Muscle layer of duodenum (tissue), 2 donors: ENCODE measurements around the gene WDR35.
A peak's percentile ranks its signal among the peaks of the same experiment; 100 is the strongest.

Experiments used
- H3K27ac ChIP-seq: one replicate; pipeline ENCODE4 v1.7.0; 2013; ENCODE audit warnings: mild to moderate bottlenecking, low read length
- H3K27me3 ChIP-seq: one replicate; pipeline ENCODE4 v1.7.0; 2013; ENCODE audit warnings: low read depth, mild to moderate bottlenecking, control low read depth, low read length
- H3K36me3 ChIP-seq, 2 donors: one replicate each; pipeline ENCODE4 v1.7.0; 2013; ENCODE audit warnings: low read length in 2 of 2, control low read depth in 1 of 2, mild to moderate bottlenecking in 1 of 2; ENCODE audit not compliant: insufficient read depth in 2 of 2, control insufficient read depth in 1 of 2
- H3K4me1 ChIP-seq, 2 donors: one replicate each; pipeline ENCODE4 v1.7.0; 2013; ENCODE audit warnings: low read length in 2 of 2, mild to moderate bottlenecking in 2 of 2, control low read depth in 1 of 2, moderate library complexity in 1 of 2; ENCODE audit not compliant: insufficient read depth in 2 of 2, control insufficient read depth in 1 of 2
- H3K4me3 ChIP-seq, 2 donors: one replicate each; pipeline ENCODE4 v1.7.0; 2013; ENCODE audit warnings: low read length in 2 of 2, low read depth in 1 of 2, mild to moderate bottlenecking in 1 of 2
- H3K9me3 ChIP-seq, 2 donors: one replicate each; pipeline ENCODE4 v1.7.0; 2013; ENCODE audit warnings: low read length in 2 of 2, control low read depth in 1 of 2, mild to moderate bottlenecking in 1 of 2; ENCODE audit not compliant: control insufficient read depth in 1 of 2
- donor health status: healthy.

WDR35 gene

GRCh38 chr2:20008703-20009102 is 18.8 kb upstream of the WDR35 start:
- no peak overlapping the region for H3K27ac ChIP-seq

GRCh38 chr2:20005891-20006470 is 16.1 kb upstream of the WDR35 start:
- H3K4me1 ChIP-seq = no peaks in the 10 kb centered on the region
- H3K9me3 ChIP-seq = no peaks in the 10 kb centered on the region
- H3K36me3 ChIP-seq = no peaks in the 10 kb centered on the region
- no peak overlapping the region for H3K27ac ChIP-seq
- no peaks in the 10 kb centered on the region for H3K27me3 ChIP-seq
- no peak overlapping the region for H3K4me3 ChIP-seq

More at GRCh38 chr2:20008703-20009102, 18.8 kb upstream of the WDR35 start:
- no peak overlapping the region for H3K4me3 ChIP-seq
- peaks cover 9% of the 10 kb centered on the region for H3K27me3 ChIP-seq
- no peaks in the 10 kb centered on the region for H3K36me3 ChIP-seq
- H3K9me3 ChIP-seq = no peaks in the 10 kb centered on the region
- H3K4me1 ChIP-seq = no peaks in the 10 kb centered on the region

GRCh38 chr2:20005067-20005627 is 15.2 kb upstream of the WDR35 start:
- Histone ChIP-seq H3K9me3 (no peaks in the 10 kb centered on the region), H3K4me3 (no peak overlapping the region), H3K36me3 (no peaks in the 10 kb centered on the region), H3K4me1 (no peaks in the 10 kb centered on the region), H3K27ac (no peak overlapping the region), H3K27me3 (no peaks in the 10 kb centered on the region)

GRCh38 chr2:20001361-20001863 is 11.5 kb upstream of the WDR35 start:
- no peak overlapping the region for H3K4me3 ChIP-seq
- H3K9me3 ChIP-seq = no peaks in the 10 kb centered on the region
- H3K36me3 ChIP-seq = no peaks in the 10 kb centered on the region
- H3K27me3 ChIP-seq = no peaks in the 10 kb centered on the region
- H3K27ac ChIP-seq = no peak overlapping the region
- H3K4me1 ChIP-seq = no peaks in the 10 kb centered on the region

- Histone ChIP-seq H3K36me3 (no peaks in the 10 kb centered on the region), H3K27ac (no peak overlapping the region), H3K27me3 (no peaks in the 10 kb centered on the region), H3K4me1 (peaks cover 0 to 9% of the 10 kb centered on the region in 2 donors), H3K9me3 (no peaks in the 10 kb centered on the region), H3K4me3 (no peak overlapping the region)
Measured at GRCh38 chr2:19993731-19994130, 3.8 kb upstream of the WDR35 start.

GRCh38 chr2:19991895-19992294 is 2.0 kb upstream of the WDR35 start:
- no peaks in the 10 kb centered on the region for H3K9me3 ChIP-seq
- no peaks in the 10 kb centered on the region for H3K36me3 ChIP-seq
- no peak overlapping the region for H3K4me3 ChIP-seq
- H3K4me1 ChIP-seq = peaks cover 0 to 16% of the 10 kb centered on the region in 2 donors
- no peaks in the 10 kb centered on the region for H3K27me3 ChIP-seq
- no peak overlapping the region for H3K27ac ChIP-seq

- Histone ChIP-seq H3K36me3 (no peaks in the 10 kb centered on the region), H3K4me1 (peaks cover 0 to 16% of the 10 kb centered on the region in 2 donors), H3K4me3 (peak overlapping the region; percentile 90 to 92), H3K27ac (no peak overlapping the region), H3K9me3 (no peaks in the 10 kb centered on the region), H3K27me3 (no peaks in the 10 kb centered on the region)
Measured at GRCh38 chr2:19990416-19990728, 467 bp upstream of the WDR35 start.

- H3K9me3 ChIP-seq = no peaks in the 10 kb centered on the region
- H3K27ac ChIP-seq = peak overlapping the region; percentile 54
- peak overlapping the region; percentile 90 to 92 for H3K4me3 ChIP-seq
- peaks cover 0 to 16% of the 10 kb centered on the region in 2 donors for H3K4me1 ChIP-seq
- H3K27me3 ChIP-seq = no peaks in the 10 kb centered on the region
- peaks cover 0 to 5% of the 10 kb centered on the region in 2 donors for H3K36me3 ChIP-seq
Measured at GRCh38 chr2:19989342-19989666, 601 bp downstream of the WDR35 start.

- peaks cover 0 to 16% of the 10 kb centered on the region in 2 donors for H3K4me1 ChIP-seq
- H3K4me3 ChIP-seq = peak overlapping the region in 1 of 2 donors; percentile 90
- H3K36me3 ChIP-seq = peaks cover 0 to 5% of the 10 kb centered on the region in 2 donors
- H3K9me3 ChIP-seq = no peaks in the 10 kb centered on the region
- no peak overlapping the region for H3K27ac ChIP-seq
- no peaks in the 10 kb centered on the region for H3K27me3 ChIP-seq
Measured at GRCh38 chr2:19988600-19988999, 1.3 kb downstream of the WDR35 start.

- no peaks in the 10 kb centered on the region for H3K9me3 ChIP-seq
- H3K4me3 ChIP-seq = no peak overlapping the region
- H3K27ac ChIP-seq = no peak overlapping the region
- H3K4me1 ChIP-seq = peaks cover 0 to 16% of the 10 kb centered on the region in 2 donors
- H3K27me3 ChIP-seq = no peaks in the 10 kb centered on the region
- H3K36me3 ChIP-seq = peaks cover 0 to 5% of the 10 kb centered on the region in 2 donors
Measured at GRCh38 chr2:19987936-19988335, 2.0 kb downstream of the WDR35 start.

- Histone ChIP-seq H3K4me1 (no peaks in the 10 kb centered on the region), H3K36me3 (peaks cover 0 to 20% of the 10 kb centered on the region in 2 donors), H3K27ac (no peak overlapping the region), H3K27me3 (no peaks in the 10 kb centered on the region), H3K9me3 (no peaks in the 10 kb centered on the region), H3K4me3 (no peak overlapping the region)
Measured at GRCh38 chr2:19982268-19982667, 7.6 kb downstream of the WDR35 start.

GRCh38 chr2:19979932-19980331 is 10.0 kb downstream of the WDR35 start:
- Histone ChIP-seq H3K4me1 (no peaks in the 10 kb centered on the region), H3K27me3 (no peaks in the 10 kb centered on the region), H3K4me3 (no peak overlapping the region), H3K36me3 (peaks cover 0 to 33% of the 10 kb centered on the region in 2 donors), H3K27ac (no peak overlapping the region), H3K9me3 (no peaks in the 10 kb centered on the region)
